Muscle layer of duodenum (tissue), 2 donors: Measurements from ENCODE around the gene FUZ.

Experiments
- H3K27ac ChIP-seq: one replicate; pipeline ENCODE4 v1.7.0; 2013; ENCODE audit warnings: mild to moderate bottlenecking, low read length
- H3K27me3 ChIP-seq: one replicate; pipeline ENCODE4 v1.7.0; 2013; ENCODE audit warnings: low read depth, mild to moderate bottlenecking, control low read depth, low read length
- H3K36me3 ChIP-seq, 2 donors: one replicate each; pipeline ENCODE4 v1.7.0; 2013; ENCODE audit warnings: low read length in 2 of 2, control low read depth in 1 of 2, mild to moderate bottlenecking in 1 of 2; ENCODE audit not compliant: insufficient read depth in 2 of 2, control insufficient read depth in 1 of 2
- H3K4me1 ChIP-seq, 2 donors: one replicate each; pipeline ENCODE4 v1.7.0; 2013; ENCODE audit warnings: low read length in 2 of 2, mild to moderate bottlenecking in 2 of 2, control low read depth in 1 of 2, moderate library complexity in 1 of 2; ENCODE audit not compliant: insufficient read depth in 2 of 2, control insufficient read depth in 1 of 2
- H3K4me3 ChIP-seq, 2 donors: one replicate each; pipeline ENCODE4 v1.7.0; 2013; ENCODE audit warnings: low read length in 2 of 2, low read depth in 1 of 2, mild to moderate bottlenecking in 1 of 2
- H3K9me3 ChIP-seq, 2 donors: one replicate each; pipeline ENCODE4 v1.7.0; 2013; ENCODE audit warnings: low read length in 2 of 2, control low read depth in 1 of 2, mild to moderate bottlenecking in 1 of 2; ENCODE audit not compliant: control insufficient read depth in 1 of 2
- donor health status: healthy.

Gene FUZ

DNA sequence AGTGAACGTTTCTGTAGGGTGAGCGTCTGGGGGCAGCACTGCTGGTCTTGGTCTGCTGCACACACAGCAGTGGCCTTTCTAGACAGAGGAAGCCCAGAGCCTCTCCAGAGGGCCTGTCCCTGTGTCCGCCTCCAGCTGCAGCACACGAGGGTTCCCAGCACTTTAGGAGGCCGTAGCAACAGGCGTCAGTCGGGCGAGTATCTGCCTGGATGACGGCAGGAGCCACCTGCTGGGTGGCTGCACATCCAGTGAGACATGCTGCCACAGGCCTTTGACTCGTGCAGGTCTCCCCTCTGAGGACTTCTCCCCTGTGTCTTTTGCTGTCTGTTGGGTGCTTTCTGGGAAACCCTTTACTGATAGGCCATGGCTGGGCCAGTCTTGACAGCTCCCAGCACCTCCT, 24.2 kb downstream of the FUZ start:
- no peak overlapping the region for H3K27ac ChIP-seq
- peaks cover 22 to 62% of the 10 kb centered on the region in 2 donors for H3K36me3 ChIP-seq
- no peak overlapping the region for H3K4me3 ChIP-seq
- H3K27me3 ChIP-seq, result no peaks in the 10 kb centered on the region
- H3K9me3 ChIP-seq, result no peaks in the 10 kb centered on the region
- H3K4me1 ChIP-seq, result peaks cover 0 to 7% of the 10 kb centered on the region in 2 donors

- Histone ChIP-seq H3K27me3 (no peaks in the 10 kb centered on the region), H3K4me1 (peaks cover 0 to 7% of the 10 kb centered on the region in 2 donors), H3K27ac (no peak overlapping the region), H3K9me3 (no peaks in the 10 kb centered on the region), H3K36me3 (peaks cover 23 to 63% of the 10 kb centered on the region in 2 donors), H3K4me3 (no peak overlapping the region)
Observed at GRCh38 chr19:49787746-49788145, 25.3 kb downstream of the FUZ start.

DNA sequence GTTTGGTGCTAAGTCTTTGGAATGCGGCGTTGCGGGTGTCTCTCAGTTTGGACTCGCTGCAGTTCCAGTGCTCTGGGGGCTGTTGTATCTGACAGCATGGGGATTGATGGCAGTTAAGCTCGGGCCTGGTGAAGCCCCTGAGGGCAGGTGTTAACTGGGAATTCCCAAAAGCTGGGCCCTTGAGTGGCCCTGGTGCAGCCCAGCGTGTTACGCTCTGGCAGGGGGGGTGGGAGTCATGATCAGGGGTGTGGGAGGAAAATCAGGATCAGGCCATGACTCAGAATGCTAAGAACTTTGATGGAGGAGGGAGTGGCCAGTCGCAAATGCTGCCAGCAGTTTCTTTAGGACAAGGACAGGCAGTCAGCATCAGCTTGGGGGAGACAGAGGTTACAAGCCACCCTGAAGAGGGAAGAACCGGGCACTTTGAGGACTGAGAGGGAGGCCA, 26.7 kb downstream of the FUZ start:
- Histone ChIP-seq H3K27me3 (no peaks in the 10 kb centered on the region), H3K9me3 (no peaks in the 10 kb centered on the region), H3K4me1 (peaks cover 0 to 6% of the 10 kb centered on the region in 2 donors), H3K27ac (no peak overlapping the region), H3K36me3 (peaks cover 20 to 57% of the 10 kb centered on the region in 2 donors), H3K4me3 (no peak overlapping the region)

GRCh38 chr19:49782515-49782914, 30.6 kb downstream of the FUZ start:
- no peaks in the 10 kb centered on the region for H3K4me1 ChIP-seq
- no peak overlapping the region for H3K27ac ChIP-seq
- H3K9me3 ChIP-seq, result no peaks in the 10 kb centered on the region
- H3K4me3 ChIP-seq, result no peak overlapping the region
- peaks cover 20 to 37% of the 10 kb centered on the region in 2 donors for H3K36me3 ChIP-seq
- no peaks in the 10 kb centered on the region for H3K27me3 ChIP-seq

- Histone ChIP-seq H3K4me3 (no peak overlapping the region), H3K4me1 (no peaks in the 10 kb centered on the region), H3K27ac (no peak overlapping the region), H3K36me3 (peaks cover 17 to 33% of the 10 kb centered on the region in 2 donors), H3K9me3 (no peaks in the 10 kb centered on the region), H3K27me3 (no peaks in the 10 kb centered on the region)
Observed at GRCh38 chr19:49781394-49781793, 31.7 kb downstream of the FUZ start.

DNA sequence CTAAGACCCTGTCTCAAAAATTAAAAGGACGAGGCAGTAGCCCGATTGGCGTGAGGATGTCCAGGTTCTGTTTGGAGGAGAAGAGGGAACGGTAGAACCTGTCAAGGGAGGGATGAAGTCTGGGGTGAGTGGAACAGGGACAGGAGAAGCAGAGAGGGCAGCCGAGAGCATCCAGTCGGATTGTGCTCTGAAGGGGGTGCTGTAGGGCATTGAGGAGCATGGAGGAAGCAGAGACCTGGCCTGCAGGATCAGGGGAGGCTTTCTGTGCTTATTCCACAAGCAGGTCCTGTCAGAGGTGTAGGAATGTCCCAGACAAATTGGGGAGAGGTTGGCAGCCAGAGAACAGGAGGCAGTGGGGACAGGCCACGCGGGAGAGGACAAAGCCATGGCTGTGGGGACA, 32.2 kb downstream of the FUZ start:
- no peaks in the 10 kb centered on the region for H3K27me3 ChIP-seq
- H3K4me1 ChIP-seq, result no peaks in the 10 kb centered on the region
- no peaks in the 10 kb centered on the region for H3K9me3 ChIP-seq
- no peak overlapping the region for H3K4me3 ChIP-seq
- peaks cover 17 to 36% of the 10 kb centered on the region in 2 donors for H3K36me3 ChIP-seq
- H3K27ac ChIP-seq, result no peak overlapping the region

GRCh38 chr19:49779731-49780555, 33.1 kb downstream of the FUZ start:
- Histone ChIP-seq H3K36me3 (peaks cover 13 to 28% of the 10 kb centered on the region in 2 donors), H3K9me3 (no peaks in the 10 kb centered on the region), H3K27ac (no peak overlapping the region), H3K4me1 (no peaks in the 10 kb centered on the region), H3K27me3 (no peaks in the 10 kb centered on the region), H3K4me3 (no peak overlapping the region)

- no peak overlapping the region for H3K4me3 ChIP-seq
- H3K27ac ChIP-seq, result no peak overlapping the region
- H3K9me3 ChIP-seq, result no peaks in the 10 kb centered on the region
- no peaks in the 10 kb centered on the region for H3K27me3 ChIP-seq
- peaks cover 4 to 6% of the 10 kb centered on the region in 2 donors for H3K36me3 ChIP-seq
- peaks cover 0 to 7% of the 10 kb centered on the region in 2 donors for H3K4me1 ChIP-seq
Observed at GRCh38 chr19:49776371-49776764, 36.7 kb downstream of the FUZ start.

- Histone ChIP-seq H3K27ac (no peak overlapping the region), H3K27me3 (no peaks in the 10 kb centered on the region), H3K36me3 (peaks cover 4 to 6% of the 10 kb centered on the region in 2 donors), H3K4me3 (no peak overlapping the region), H3K4me1 (peaks cover 0 to 7% of the 10 kb centered on the region in 2 donors), H3K9me3 (no peaks in the 10 kb centered on the region)
Observed at GRCh38 chr19:49775742-49776370, 37.2 kb downstream of the FUZ start.

DNA sequence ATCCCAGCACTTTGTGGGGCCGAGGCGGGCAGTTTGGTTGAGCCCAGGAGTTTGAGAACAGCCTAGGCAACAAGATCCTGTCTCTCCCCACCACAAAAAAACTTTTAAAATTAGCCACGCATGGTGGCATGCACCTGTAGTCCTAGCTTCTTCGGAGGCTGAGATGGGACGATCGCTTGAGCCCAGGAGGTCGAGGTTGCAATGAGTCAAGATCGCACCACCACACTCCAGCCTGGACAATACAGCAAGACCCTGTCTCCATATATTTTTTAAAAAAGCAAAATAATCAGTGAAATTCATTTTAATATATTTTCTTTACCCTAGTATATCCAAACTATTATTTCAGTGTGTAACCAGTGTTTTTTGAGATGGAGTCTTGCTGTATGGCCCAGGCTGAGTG, 38.1 kb downstream of the FUZ start:
- Histone ChIP-seq H3K27ac (no peak overlapping the region), H3K27me3 (no peaks in the 10 kb centered on the region), H3K4me1 (peaks cover 0 to 7% of the 10 kb centered on the region in 2 donors), H3K36me3 (peaks cover 4 to 6% of the 10 kb centered on the region in 2 donors), H3K4me3 (no peak overlapping the region), H3K9me3 (no peaks in the 10 kb centered on the region)

DNA sequence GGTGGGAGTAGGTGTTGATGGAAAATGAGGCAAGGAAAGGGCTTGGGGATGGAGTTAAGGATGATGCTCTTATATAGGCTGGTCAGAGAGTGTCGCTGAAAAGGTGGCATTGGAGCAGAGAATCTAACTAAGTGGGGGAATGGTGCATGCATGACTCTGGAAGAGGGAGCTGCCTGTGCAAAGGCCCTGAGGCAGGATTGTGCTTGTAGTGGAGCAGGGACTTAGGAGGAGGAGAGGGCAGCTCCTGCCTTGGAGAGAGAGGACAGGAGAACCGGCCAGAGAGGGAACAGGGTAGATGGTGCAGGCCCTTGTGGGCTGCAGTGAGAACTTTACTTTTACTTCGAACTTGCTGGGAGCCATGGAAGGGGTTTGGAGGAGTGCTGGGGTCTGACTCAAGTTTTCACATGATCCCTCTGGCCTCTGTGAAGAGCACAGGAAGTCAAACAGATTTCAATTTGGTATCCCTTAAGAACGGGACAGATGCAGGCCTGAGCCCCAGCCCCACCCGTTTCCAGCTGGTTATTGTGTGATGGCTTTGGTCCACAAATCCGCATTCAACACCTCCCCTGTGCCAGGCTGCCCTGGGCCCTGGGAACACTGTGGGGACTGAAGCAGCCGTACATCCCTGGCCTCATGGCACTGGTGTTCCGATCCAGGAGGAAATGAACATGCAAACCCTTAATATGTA, 39.3 kb downstream of the FUZ start:
- Histone ChIP-seq H3K36me3 (peaks cover 4 to 6% of the 10 kb centered on the region in 2 donors), H3K4me3 (no peak overlapping the region), H3K27me3 (no peaks in the 10 kb centered on the region), H3K27ac (no peak overlapping the region), H3K4me1 (peaks cover 0 to 12% of the 10 kb centered on the region in 2 donors), H3K9me3 (no peaks in the 10 kb centered on the region)
